Kidney (tissue), 14 donors: ENCODE data around the gene EXD2. TPM values are rescaled to one million over a fixed set of nuclear protein-coding genes. Genes with fewer than 3 reads are reported as not detected.
A peak's percentile ranks its signal among the peaks of the same experiment; 100 is the strongest.
"Not testable (repeated sequence)": the region's sequence is repeated elsewhere in the genome, so short reads cannot be mapped to it uniquely, and the experiment has no call there.

ENCODE experiments used
- DNase-seq, 5 donors: peaks; one replicate each; pipeline ENCODE4 v3.0.0-alpha.2; 2013 to 2020
- FAIRE-seq: peaks from 2 replicates; lab custom pipeline; 2012; peaks lifted over from hg19 to GRCh38; lab: Jason Lieb, UNC
- H3K27ac ChIP-seq, 2 donors: one replicate each; pipeline ENCODE4 v1.7.0; 2013; ENCODE audit warnings: low read depth in 2 of 2, low read length in 2 of 2, inconsistent platforms in 1 of 2
- H3K27me3 ChIP-seq: one replicate; pipeline ENCODE4 v1.7.1; 2013; ENCODE audit warnings: low read length, inconsistent platforms; ENCODE audit not compliant: control insufficient read depth, insufficient read depth
- H3K36me3 ChIP-seq, 3 donors: one replicate each; pipeline versions ENCODE4 v1.7.0 to v1.7.1; 2013; ENCODE audit warnings: low read length in 3 of 3, control low read depth in 1 of 3, inconsistent platforms in 1 of 3; ENCODE audit not compliant: insufficient read depth in 3 of 3, control insufficient read depth in 2 of 3
- H3K4me1 ChIP-seq, 3 donors: one replicate each; pipeline versions ENCODE4 v1.7.0 to v1.7.1; 2013; ENCODE audit warnings: low read length in 3 of 3, inconsistent platforms in 1 of 3, low read depth in 1 of 3; ENCODE audit not compliant: control insufficient read depth in 2 of 3, insufficient read depth in 2 of 3
- H3K4me3 ChIP-seq, 3 donors: one replicate each; pipeline versions ENCODE4 v1.7.0 to v1.8.1; 2013; ENCODE audit warnings: low read length in 3 of 3, control low read depth in 1 of 3, inconsistent platforms in 1 of 3
- H3K9ac ChIP-seq, 3 donors: one replicate each; pipeline versions ENCODE4 v1.7.0 to v1.7.1; 2013; ENCODE audit warnings: low read length in 3 of 3, control low read depth in 1 of 3, inconsistent platforms in 1 of 3
- H3K9me3 ChIP-seq, 3 donors: one replicate each; pipeline versions ENCODE4 v1.7.0 to v1.7.1; 2013; ENCODE audit warnings: low read length in 3 of 3, control low read depth in 1 of 3, inconsistent platforms in 1 of 3; ENCODE audit not compliant: control insufficient read depth in 2 of 3, insufficient read depth in 1 of 3
- intact Hi-C: fragments of 100-400 bp; cut with DNase I; formaldehyde crosslinking; loops from one replicate; pipeline ENCODE4 v1.11.1; 2022
- polyA plus RNA-seq: library from polyadenylated mRNA; stranded (reverse); fragments of 350-450 nt; fragmentation: Illumina TruSeq; extraction: RNeasy Lipid Tissue Mini Kit (QIAGEN cat#74804); gene quantifications from one replicate; pipeline ENCODE4 v1.2.3, GENCODE V29; 2014; ENCODE audit warnings: low read depth, low replicate concordance; ENCODE audit not compliant: insufficient read depth
- total RNA-seq: library from RNA; stranded (reverse); fragmentation: NEBNext Ultra II Directional; extraction: Animal tissue kit (Norgen Biotek cat#: 25700); gene quantifications from one replicate; pipeline ENCODE4 v1.2.1, GENCODE V29; 2021
- TF ChIP-seq, protein P1 (sequence below): IDR thresholded peaks from 3 replicates; pipeline ENCODE4 v1.5.1; 2012; ENCODE audit warnings: mild to moderate bottlenecking, moderate library complexity, borderline replicate concordance; ENCODE audit not compliant: insufficient read depth; ENCODE audit errors: extremely low read depth
- donor health status: control.
- donor health status: control.
- donor health status: control.
- donor health status: control.
- donor health status: control.
- donor health status: DM: yes; HTN: yes; CAD: no.
- donor health status: Normal renal cell carcinoma (clear cell type).

EXD2 gene
- total and polyA plus RNA-seq, 2 donors from 2014 or later: 13.7 to 24.5 TPM

GRCh38 chr14:69288011-69288771, 96.9 kb downstream of the EXD2 start:
- no peaks in the 10 kb centered on the region for H3K36me3 ChIP-seq
- no peak for FAIRE-seq
- H3K9ac ChIP-seq: no peak overlapping the region
- TF ChIP-seq, protein P1, sequence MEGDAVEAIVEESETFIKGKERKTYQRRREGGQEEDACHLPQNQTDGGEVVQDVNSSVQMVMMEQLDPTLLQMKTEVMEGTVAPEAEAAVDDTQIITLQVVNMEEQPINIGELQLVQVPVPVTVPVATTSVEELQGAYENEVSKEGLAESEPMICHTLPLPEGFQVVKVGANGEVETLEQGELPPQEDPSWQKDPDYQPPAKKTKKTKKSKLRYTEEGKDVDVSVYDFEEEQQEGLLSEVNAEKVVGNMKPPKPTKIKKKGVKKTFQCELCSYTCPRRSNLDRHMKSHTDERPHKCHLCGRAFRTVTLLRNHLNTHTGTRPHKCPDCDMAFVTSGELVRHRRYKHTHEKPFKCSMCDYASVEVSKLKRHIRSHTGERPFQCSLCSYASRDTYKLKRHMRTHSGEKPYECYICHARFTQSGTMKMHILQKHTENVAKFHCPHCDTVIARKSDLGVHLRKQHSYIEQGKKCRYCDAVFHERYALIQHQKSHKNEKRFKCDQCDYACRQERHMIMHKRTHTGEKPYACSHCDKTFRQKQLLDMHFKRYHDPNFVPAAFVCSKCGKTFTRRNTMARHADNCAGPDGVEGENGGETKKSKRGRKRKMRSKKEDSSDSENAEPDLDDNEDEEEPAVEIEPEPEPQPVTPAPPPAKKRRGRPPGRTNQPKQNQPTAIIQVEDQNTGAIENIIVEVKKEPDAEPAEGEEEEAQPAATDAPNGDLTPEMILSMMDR: no peak
- no peak overlapping the region for H3K4me3 ChIP-seq
- peak in 3 of 5 donors; percentile 48 to 79 (median 77) for DNase-seq
- H3K4me1 ChIP-seq: peaks cover 0 to 14% (median 5%) of the 10 kb centered on the region in 3 donors
- peak overlapping the region; percentile 3 to 23 for H3K27ac ChIP-seq
- intact Hi-C loops: no loop called here
- H3K9me3 ChIP-seq: no peaks in the 10 kb centered on the region
- H3K27me3 ChIP-seq: no peaks in the 10 kb centered on the region

- TF ChIP-seq, protein P1: no peak
- no peak overlapping the region for H3K4me3 ChIP-seq
- no peak for FAIRE-seq
- H3K9ac ChIP-seq: no peak overlapping the region
- H3K9me3 ChIP-seq: no peaks in the 10 kb centered on the region
- intact Hi-C loops: no loop called here
- H3K4me1 ChIP-seq: peaks cover 0 to 12% (median 5%) of the 10 kb centered on the region in 3 donors
- no peaks in the 10 kb centered on the region for H3K36me3 ChIP-seq
- H3K27ac ChIP-seq: peak overlapping the region in 1 of 2 donors; percentile 27
- DNase-seq: peak in 2 of 5 donors; percentile 13 to 16
- H3K27me3 ChIP-seq: no peaks in the 10 kb centered on the region
These were observed 97.8 kb downstream of the EXD2 start for GRCh38 chr14:69288956-69289705.

- TF ChIP-seq, protein P1: no peak
- H3K9ac ChIP-seq: no peak overlapping the region
- H3K27me3 ChIP-seq: no peaks in the 10 kb centered on the region
- H3K36me3 ChIP-seq: no peaks in the 10 kb centered on the region
- H3K9me3 ChIP-seq: no peaks in the 10 kb centered on the region
- DNase-seq (peak in 3 of 5 donors; percentile 7 to 76 (median 18)), FAIRE-seq (no peak)
- intact Hi-C loops: no loop called here
- H3K4me1 ChIP-seq: peaks cover 0 to 10% (median 5%) of the 10 kb centered on the region in 3 donors
- peak overlapping the region in 1 of 2 donors; percentile 27 for H3K27ac ChIP-seq
- H3K4me3 ChIP-seq: no peak overlapping the region
These were observed 98.7 kb downstream of the EXD2 start for GRCh38 chr14:69289811-69290520.

- peak overlapping the region in 1 of 2 donors; percentile 27 for H3K27ac ChIP-seq
- FAIRE-seq: not testable (repeated sequence)
These were observed 99.6 kb downstream of the EXD2 start for GRCh38 chr14:69290881-69291280.

More at GRCh38 chr14:69290881-69291280, 99.6 kb downstream of the EXD2 start:
- DNase-seq: peak in 2 of 5 donors; percentile 15 to 36
- intact Hi-C loops, H3K4me3 ChIP-seq, H3K9ac ChIP-seq, H3K36me3 ChIP-seq, H3K27me3 ChIP-seq, H3K9me3 ChIP-seq: not testable (repeated sequence)
- peaks cover 0 to 10% (median 5%) of the 10 kb centered on the region in 3 donors for H3K4me1 ChIP-seq
